Measurements from ENCODE around the gene RPS6KA6. TPM values are rescaled to one million over a fixed set of nuclear protein-coding genes. Genes with fewer than 3 reads are reported as not detected.
"Not testable (repeated sequence)": the region's sequence is repeated elsewhere in the genome, so short reads cannot be mapped to it uniquely, and the experiment has no call there.

Gene RPS6KA6
- total RNA-seq, 1 donor from 2014 or later = 4.7 TPM

DNA sequence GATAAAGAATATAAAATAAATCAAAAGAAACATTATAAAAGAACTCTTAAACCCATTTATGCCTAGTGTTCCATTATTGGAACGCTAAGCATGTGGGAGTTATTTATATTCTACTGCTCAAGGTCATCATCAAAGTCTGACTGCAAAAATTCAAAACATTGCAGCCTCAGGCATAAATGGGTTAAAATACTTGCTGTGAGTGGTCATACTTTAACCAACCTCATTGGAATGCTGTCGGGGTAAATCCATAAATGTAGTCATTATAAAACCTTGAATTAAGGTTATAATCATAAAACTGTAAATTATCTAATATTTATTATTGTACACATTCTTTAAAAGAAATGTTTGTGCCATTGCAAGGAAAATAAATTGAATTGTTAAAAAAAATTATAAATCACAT, 55.0 kb downstream of the RPS6KA6 start:
- H3K4me3 ChIP-seq (ENCODE audit: low read length in 3 of 3) = no peak overlapping the region
- no peaks in the 10 kb centered on the region for H3K27me3 ChIP-seq (ENCODE audit: control insufficient read depth in 3 of 3, insufficient read depth in 3 of 3, low read length in 3 of 3)
- H3K4me1 ChIP-seq (ENCODE audit: control insufficient read depth in 3 of 3, insufficient read depth in 3 of 3, low read length in 3 of 3) = no peaks in the 10 kb centered on the region
- no peaks in the 10 kb centered on the region for H3K36me3 ChIP-seq (ENCODE audit: control insufficient read depth in 3 of 3, insufficient read depth in 3 of 3, low read length in 3 of 3)
- H3K9ac ChIP-seq (ENCODE audit: low read depth in 1 of 3, low read length in 3 of 3) = no peak overlapping the region
- H3K9me3 ChIP-seq (ENCODE audit: control insufficient read depth in 3 of 3, low read length in 3 of 3) = no peaks in the 10 kb centered on the region
- no peak overlapping the region for H3K27ac ChIP-seq (ENCODE audit: low read depth, low read length)

- Histone ChIP-seq H3K36me3 (ENCODE audit: control insufficient read depth in 3 of 3, insufficient read depth in 3 of 3, low read length in 3 of 3) (no peaks in the 10 kb centered on the region), H3K27ac (ENCODE audit: low read depth, low read length) (no peak overlapping the region), H3K9ac (ENCODE audit: low read depth in 1 of 3, low read length in 3 of 3) (no peak overlapping the region), H3K27me3 (ENCODE audit: control insufficient read depth in 3 of 3, insufficient read depth in 3 of 3, low read length in 3 of 3) (no peaks in the 10 kb centered on the region), H3K4me1 (ENCODE audit: control insufficient read depth in 3 of 3, insufficient read depth in 3 of 3, low read length in 3 of 3) (no peaks in the 10 kb centered on the region), H3K9me3 (ENCODE audit: control insufficient read depth in 3 of 3, low read length in 3 of 3) (no peaks in the 10 kb centered on the region), H3K4me3 (ENCODE audit: low read length in 3 of 3) (no peak overlapping the region)
Measured at GRCh38 chrX:84123585-84123984, 64.4 kb downstream of the RPS6KA6 start.

- no peaks in the 10 kb centered on the region for H3K4me1 ChIP-seq (ENCODE audit: control insufficient read depth in 3 of 3, insufficient read depth in 3 of 3, low read length in 3 of 3)
- no peaks in the 10 kb centered on the region for H3K9me3 ChIP-seq (ENCODE audit: control insufficient read depth in 3 of 3, low read length in 3 of 3)
- H3K27me3 ChIP-seq (ENCODE audit: control insufficient read depth in 3 of 3, insufficient read depth in 3 of 3, low read length in 3 of 3) = no peaks in the 10 kb centered on the region
- H3K36me3 ChIP-seq (ENCODE audit: control insufficient read depth in 3 of 3, insufficient read depth in 3 of 3, low read length in 3 of 3) = no peaks in the 10 kb centered on the region
- H3K9ac ChIP-seq (ENCODE audit: low read depth in 1 of 3, low read length in 3 of 3) = no peak overlapping the region
- H3K27ac ChIP-seq (ENCODE audit: low read depth, low read length) = no peak overlapping the region
- no peak overlapping the region for H3K4me3 ChIP-seq (ENCODE audit: low read length in 3 of 3)
Measured at GRCh38 chrX:84118769-84119168, 69.2 kb downstream of the RPS6KA6 start.

DNA sequence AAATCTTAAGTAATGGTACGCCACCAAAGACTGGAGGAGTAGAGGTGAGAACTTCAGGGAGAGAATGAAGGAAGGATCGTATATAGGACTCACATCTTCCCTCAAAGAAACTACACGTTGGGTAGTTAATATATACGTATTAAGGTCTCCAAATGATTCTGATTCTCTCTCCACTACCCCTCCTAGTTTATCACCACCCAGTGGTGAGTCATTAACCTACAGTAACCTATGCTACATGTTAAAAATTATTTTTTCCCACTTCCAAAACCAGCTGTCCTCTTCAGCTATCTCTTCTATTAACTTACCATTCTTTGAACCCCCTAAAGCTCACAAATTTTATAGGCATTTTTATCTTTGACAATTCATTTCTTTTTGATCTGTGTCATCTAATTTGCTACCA, 69.7 kb downstream of the RPS6KA6 start:
- Histone ChIP-seq H3K9me3 (ENCODE audit: control insufficient read depth in 3 of 3, low read length in 3 of 3) (no peaks in the 10 kb centered on the region), H3K9ac (ENCODE audit: low read depth in 1 of 3, low read length in 3 of 3) (no peak overlapping the region), H3K4me1 (ENCODE audit: control insufficient read depth in 3 of 3, insufficient read depth in 3 of 3, low read length in 3 of 3) (no peaks in the 10 kb centered on the region), H3K27me3 (ENCODE audit: control insufficient read depth in 3 of 3, insufficient read depth in 3 of 3, low read length in 3 of 3) (no peaks in the 10 kb centered on the region), H3K4me3 (ENCODE audit: low read length in 3 of 3) (no peak overlapping the region), H3K36me3 (ENCODE audit: control insufficient read depth in 3 of 3, insufficient read depth in 3 of 3, low read length in 3 of 3) (no peaks in the 10 kb centered on the region), H3K27ac (ENCODE audit: low read depth, low read length) (no peak overlapping the region)

GRCh38 chrX:84108584-84108983, 79.4 kb downstream of the RPS6KA6 start:
- Histone ChIP-seq H3K4me1 (ENCODE audit: control insufficient read depth in 3 of 3, insufficient read depth in 3 of 3, low read length in 3 of 3) (no peaks in the 10 kb centered on the region), H3K27ac (ENCODE audit: low read depth, low read length) (no peak overlapping the region), H3K27me3 (ENCODE audit: control insufficient read depth in 3 of 3, insufficient read depth in 3 of 3, low read length in 3 of 3) (no peaks in the 10 kb centered on the region), H3K4me3 (ENCODE audit: low read length in 3 of 3) (no peak overlapping the region), H3K36me3 (ENCODE audit: control insufficient read depth in 3 of 3, insufficient read depth in 3 of 3, low read length in 3 of 3) (no peaks in the 10 kb centered on the region), H3K9ac (ENCODE audit: low read depth in 1 of 3, low read length in 3 of 3) (no peak overlapping the region), H3K9me3 (ENCODE audit: control insufficient read depth in 3 of 3, low read length in 3 of 3) (no peaks in the 10 kb centered on the region)

DNA sequence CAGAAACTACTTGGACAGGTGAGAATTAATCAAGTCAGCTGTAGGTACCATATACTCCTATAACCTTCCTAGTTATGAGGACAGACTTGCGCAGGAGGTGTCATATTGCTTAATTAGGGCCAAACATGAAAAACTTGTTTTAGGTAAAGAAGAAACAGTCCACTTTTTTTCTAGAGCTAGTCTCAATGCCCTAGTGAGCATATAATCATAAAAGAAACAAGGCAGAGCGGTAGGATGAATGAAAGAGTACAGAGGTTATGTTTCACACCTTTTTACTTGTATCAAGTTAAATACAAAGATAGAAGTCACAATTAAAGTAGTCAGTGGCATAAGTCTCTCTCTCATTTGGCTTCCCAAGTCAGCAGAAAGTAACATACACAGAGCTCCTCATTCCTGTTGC, 88.9 kb downstream of the RPS6KA6 start:
- no peak overlapping the region for H3K9ac ChIP-seq (ENCODE audit: low read depth in 1 of 3, low read length in 3 of 3)
- H3K36me3 ChIP-seq (ENCODE audit: control insufficient read depth in 3 of 3, insufficient read depth in 3 of 3, low read length in 3 of 3) = no peaks in the 10 kb centered on the region

GRCh38 chrX:84079479-84080197, 108.4 kb downstream of the RPS6KA6 start:
- H3K27me3 ChIP-seq (ENCODE audit: control insufficient read depth in 3 of 3, insufficient read depth in 3 of 3, low read length in 3 of 3); H3K9ac ChIP-seq (ENCODE audit: low read depth in 1 of 3, low read length in 3 of 3); H3K4me3 ChIP-seq (ENCODE audit: low read length in 3 of 3); H3K27ac ChIP-seq (ENCODE audit: low read depth, low read length); H3K9me3 ChIP-seq (ENCODE audit: control insufficient read depth in 3 of 3, low read length in 3 of 3); H3K4me1 ChIP-seq (ENCODE audit: control insufficient read depth in 3 of 3, insufficient read depth in 3 of 3, low read length in 3 of 3); H3K36me3 ChIP-seq (ENCODE audit: control insufficient read depth in 3 of 3, insufficient read depth in 3 of 3, low read length in 3 of 3): not testable (repeated sequence)

More for the DNA sequence above, 88.9 kb downstream of the RPS6KA6 start:
- no peak overlapping the region for H3K4me3 ChIP-seq (ENCODE audit: low read length in 3 of 3)
- no peaks in the 10 kb centered on the region for H3K27me3 ChIP-seq (ENCODE audit: control insufficient read depth in 3 of 3, insufficient read depth in 3 of 3, low read length in 3 of 3)
- no peaks in the 10 kb centered on the region for H3K4me1 ChIP-seq (ENCODE audit: control insufficient read depth in 3 of 3, insufficient read depth in 3 of 3, low read length in 3 of 3)
- H3K27ac ChIP-seq (ENCODE audit: low read depth, low read length) = no peak overlapping the region
- H3K9me3 ChIP-seq (ENCODE audit: control insufficient read depth in 3 of 3, low read length in 3 of 3) = no peaks in the 10 kb centered on the region

GRCh38 chrX:84078991-84079390, 109.0 kb downstream of the RPS6KA6 start:
- Histone ChIP-seq H3K4me1 (ENCODE audit: control insufficient read depth in 3 of 3, insufficient read depth in 3 of 3, low read length in 3 of 3) (no peaks in the 10 kb centered on the region), H3K27ac (ENCODE audit: low read depth, low read length) (no peak overlapping the region), H3K9me3 (ENCODE audit: control insufficient read depth in 3 of 3, low read length in 3 of 3) (no peaks in the 10 kb centered on the region), H3K27me3 (ENCODE audit: control insufficient read depth in 3 of 3, insufficient read depth in 3 of 3, low read length in 3 of 3) (no peaks in the 10 kb centered on the region), H3K9ac (ENCODE audit: low read depth in 1 of 3, low read length in 3 of 3) (no peak overlapping the region), H3K36me3 (ENCODE audit: control insufficient read depth in 3 of 3, insufficient read depth in 3 of 3, low read length in 3 of 3) (no peaks in the 10 kb centered on the region), H3K4me3 (ENCODE audit: low read length in 3 of 3) (no peak overlapping the region)

GRCh38 chrX:84064814-84065213, 123.2 kb downstream of the RPS6KA6 start:
- Histone ChIP-seq H3K9ac (ENCODE audit: low read depth in 1 of 3, low read length in 3 of 3) (no peak overlapping the region), H3K27me3 (ENCODE audit: control insufficient read depth in 3 of 3, insufficient read depth in 3 of 3, low read length in 3 of 3) (no peaks in the 10 kb centered on the region), H3K27ac (ENCODE audit: low read depth, low read length) (no peak overlapping the region), H3K9me3 (ENCODE audit: control insufficient read depth in 3 of 3, low read length in 3 of 3) (no peaks in the 10 kb centered on the region), H3K4me3 (ENCODE audit: low read length in 3 of 3) (no peak overlapping the region), H3K4me1 (ENCODE audit: control insufficient read depth in 3 of 3, insufficient read depth in 3 of 3, low read length in 3 of 3) (no peaks in the 10 kb centered on the region), H3K36me3 (ENCODE audit: control insufficient read depth in 3 of 3, insufficient read depth in 3 of 3, low read length in 3 of 3) (no peaks in the 10 kb centered on the region)

DNA sequence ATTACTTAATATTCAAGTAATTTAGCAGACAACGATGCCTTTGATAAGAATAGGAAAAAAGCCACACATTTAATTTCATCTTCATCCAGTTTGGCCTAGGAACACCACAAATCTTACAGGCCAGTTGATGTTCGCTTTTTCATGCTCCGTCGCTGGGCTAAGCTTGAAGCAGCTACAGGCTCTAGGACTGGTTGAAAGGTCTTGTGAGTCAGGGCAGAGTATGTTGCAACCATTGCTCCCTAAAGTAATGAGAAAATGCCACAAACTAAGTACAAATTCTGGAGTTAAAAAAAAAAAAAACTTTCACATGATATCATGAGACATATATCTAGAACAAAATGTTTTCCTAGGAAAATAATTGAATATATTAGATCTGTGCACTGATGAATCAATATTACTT, 123.8 kb downstream of the RPS6KA6 start:
- Histone ChIP-seq H3K9me3 (ENCODE audit: control insufficient read depth in 3 of 3, low read length in 3 of 3) (no peaks in the 10 kb centered on the region), H3K27me3 (ENCODE audit: control insufficient read depth in 3 of 3, insufficient read depth in 3 of 3, low read length in 3 of 3) (no peaks in the 10 kb centered on the region), H3K4me1 (ENCODE audit: control insufficient read depth in 3 of 3, insufficient read depth in 3 of 3, low read length in 3 of 3) (no peaks in the 10 kb centered on the region), H3K9ac (ENCODE audit: low read depth in 1 of 3, low read length in 3 of 3) (no peak overlapping the region), H3K27ac (ENCODE audit: low read depth, low read length) (no peak overlapping the region), H3K4me3 (ENCODE audit: low read length in 3 of 3) (no peak overlapping the region), H3K36me3 (ENCODE audit: control insufficient read depth in 3 of 3, insufficient read depth in 3 of 3, low read length in 3 of 3) (no peaks in the 10 kb centered on the region)
